Eye (tissue), 1 donor: Measurements from ENCODE around the gene PGA5.
A peak's percentile ranks its signal among the peaks of the same experiment; 100 is the strongest.
"Not testable (repeated sequence)": the region's sequence is repeated elsewhere in the genome, so short reads cannot be mapped to it uniquely, and the experiment has no call there.

Experiments used
- DNase-seq: peaks from one replicate; pipeline ENCODE4 v3.0.0-alpha.2; 2015

PGA5 gene

DNA sequence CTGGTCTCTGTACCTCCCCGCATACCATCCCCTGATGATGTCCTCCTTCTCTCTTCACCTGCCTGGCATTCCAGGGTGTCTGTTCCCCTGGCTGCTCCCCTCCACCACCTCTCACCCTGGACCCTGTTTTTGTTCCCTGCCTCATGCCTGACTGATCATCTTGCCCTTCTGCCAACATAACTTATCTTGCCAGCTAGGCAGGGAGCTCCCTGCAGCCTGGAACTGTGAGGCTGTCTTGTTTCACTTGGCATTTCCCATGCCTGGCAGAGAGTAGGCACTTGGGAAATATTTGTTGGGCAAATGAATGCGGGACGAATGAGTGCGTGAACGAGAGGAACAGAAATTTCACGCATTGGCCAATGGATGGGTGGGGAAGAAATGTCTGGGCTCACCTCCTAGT, 11.5 kb upstream of the PGA5 start:
- not testable (repeated sequence) for DNase-seq

DNA sequence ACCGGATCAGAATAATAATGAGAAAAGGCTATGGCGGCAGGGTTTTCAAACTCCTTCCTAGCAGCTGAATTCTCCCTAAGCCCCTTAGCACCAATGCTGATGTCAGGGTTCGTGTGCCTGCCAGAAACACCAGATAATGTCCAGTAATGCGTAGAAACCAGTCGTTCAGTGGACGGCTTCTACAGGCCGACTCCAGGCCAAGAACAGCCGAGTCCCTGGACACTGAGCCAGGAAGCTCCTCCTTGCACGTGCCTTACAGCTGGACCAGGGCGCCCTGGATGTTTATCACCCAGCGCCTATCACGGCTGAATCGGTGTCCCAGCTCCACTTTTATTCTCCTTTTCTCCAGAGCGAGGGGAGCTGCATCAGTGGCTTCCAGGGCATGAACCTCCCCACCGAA, 9.9 kb upstream of the PGA5 start:
- DNase-seq = not testable (repeated sequence)

GRCh38 chr11:61231585-61231984, 9.4 kb upstream of the PGA5 start:
- not testable (repeated sequence) for DNase-seq

- DNase-seq = not testable (repeated sequence)
These were observed 8.3 kb upstream of the PGA5 start for GRCh38 chr11:61232548-61233145.

DNA sequence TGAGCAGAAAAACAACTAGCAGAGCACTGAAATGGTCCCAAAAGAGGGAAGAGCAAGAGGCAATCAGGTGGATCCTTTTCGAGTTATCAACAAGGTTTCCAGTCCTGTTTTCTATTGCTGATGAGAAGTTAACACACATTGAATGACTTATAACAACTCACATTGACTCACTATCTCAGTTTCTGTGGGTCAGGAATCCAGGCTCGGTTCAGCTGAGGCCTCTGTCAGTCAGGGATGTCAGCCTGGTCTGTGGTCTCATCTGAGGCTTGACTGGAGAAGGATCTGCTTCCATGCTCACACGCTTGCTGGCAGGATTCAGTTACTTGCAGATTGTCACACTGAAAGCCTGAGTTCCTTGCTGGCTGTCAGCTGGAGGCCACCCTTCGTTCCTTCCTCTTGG, 3.8 kb upstream of the PGA5 start:
- not testable (repeated sequence) for DNase-seq

DNA sequence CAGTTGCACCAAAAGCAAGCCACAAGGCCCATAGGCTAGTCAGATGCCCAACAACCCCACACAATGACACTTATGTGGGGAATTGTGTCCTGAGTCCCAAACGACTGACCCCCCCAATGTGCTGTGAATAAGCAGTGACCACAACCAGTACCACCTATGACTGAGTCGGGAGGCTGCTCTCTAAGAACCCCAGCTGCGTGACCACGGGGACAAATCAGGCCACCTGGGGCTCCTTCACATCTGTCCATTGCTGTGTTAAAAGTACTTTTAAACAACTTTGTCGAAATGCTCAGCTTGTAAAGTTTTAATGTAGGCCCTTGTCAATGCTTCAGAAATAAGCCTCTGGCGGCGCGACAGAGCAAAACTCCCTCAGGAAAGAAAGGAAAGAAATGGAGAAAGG, 687 bp upstream of the PGA5 start:
- DNase-seq = not testable (repeated sequence)

DNA sequence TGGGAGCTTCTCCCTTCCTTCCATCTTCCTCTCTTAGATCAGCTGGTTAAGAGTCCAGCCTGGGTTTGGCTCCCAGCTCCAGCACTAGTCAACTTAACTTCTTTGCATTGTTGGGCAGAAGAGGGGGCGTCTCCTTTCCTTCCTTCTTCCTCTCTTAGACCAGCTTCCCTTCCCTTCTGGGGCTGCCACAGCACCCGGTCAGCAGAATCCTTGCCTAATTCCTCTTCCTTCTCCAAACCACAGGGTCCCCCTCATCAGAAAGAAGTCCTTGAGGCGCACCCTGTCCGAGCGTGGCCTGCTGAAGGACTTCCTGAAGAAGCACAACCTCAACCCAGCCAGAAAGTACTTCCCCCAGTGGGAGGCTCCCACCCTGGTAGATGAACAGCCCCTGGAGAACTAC, 551 bp downstream of the PGA5 start:
- not testable (repeated sequence) for DNase-seq

GRCh38 chr11:61245284-61245964, 4.4 kb downstream of the PGA5 start:
- not testable (repeated sequence) for DNase-seq

- DNase-seq = not testable (repeated sequence)
These were observed 7.1 kb downstream of the PGA5 start for GRCh38 chr11:61248071-61248470.

DNA sequence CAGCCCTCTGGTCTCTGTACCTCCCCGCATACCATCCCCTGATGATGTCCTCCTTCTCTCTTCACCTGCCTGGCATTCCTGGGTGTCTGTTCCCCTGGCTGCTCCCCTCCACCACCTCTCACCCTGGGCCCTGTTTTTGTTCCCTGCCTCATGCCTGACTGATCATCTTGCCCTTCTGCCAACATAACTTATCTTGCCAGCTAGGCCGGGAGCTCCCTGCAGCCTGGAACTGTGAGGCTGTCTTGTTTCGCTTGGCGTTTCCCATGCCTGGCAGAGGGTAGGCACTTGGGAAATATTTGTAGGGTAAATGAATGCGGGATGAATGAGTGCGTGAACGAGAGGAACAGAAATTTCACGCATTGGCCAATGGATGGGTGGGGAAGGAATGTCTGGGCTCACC, 8.2 kb downstream of the PGA5 start:
- DNase-seq = not testable (repeated sequence)

DNA sequence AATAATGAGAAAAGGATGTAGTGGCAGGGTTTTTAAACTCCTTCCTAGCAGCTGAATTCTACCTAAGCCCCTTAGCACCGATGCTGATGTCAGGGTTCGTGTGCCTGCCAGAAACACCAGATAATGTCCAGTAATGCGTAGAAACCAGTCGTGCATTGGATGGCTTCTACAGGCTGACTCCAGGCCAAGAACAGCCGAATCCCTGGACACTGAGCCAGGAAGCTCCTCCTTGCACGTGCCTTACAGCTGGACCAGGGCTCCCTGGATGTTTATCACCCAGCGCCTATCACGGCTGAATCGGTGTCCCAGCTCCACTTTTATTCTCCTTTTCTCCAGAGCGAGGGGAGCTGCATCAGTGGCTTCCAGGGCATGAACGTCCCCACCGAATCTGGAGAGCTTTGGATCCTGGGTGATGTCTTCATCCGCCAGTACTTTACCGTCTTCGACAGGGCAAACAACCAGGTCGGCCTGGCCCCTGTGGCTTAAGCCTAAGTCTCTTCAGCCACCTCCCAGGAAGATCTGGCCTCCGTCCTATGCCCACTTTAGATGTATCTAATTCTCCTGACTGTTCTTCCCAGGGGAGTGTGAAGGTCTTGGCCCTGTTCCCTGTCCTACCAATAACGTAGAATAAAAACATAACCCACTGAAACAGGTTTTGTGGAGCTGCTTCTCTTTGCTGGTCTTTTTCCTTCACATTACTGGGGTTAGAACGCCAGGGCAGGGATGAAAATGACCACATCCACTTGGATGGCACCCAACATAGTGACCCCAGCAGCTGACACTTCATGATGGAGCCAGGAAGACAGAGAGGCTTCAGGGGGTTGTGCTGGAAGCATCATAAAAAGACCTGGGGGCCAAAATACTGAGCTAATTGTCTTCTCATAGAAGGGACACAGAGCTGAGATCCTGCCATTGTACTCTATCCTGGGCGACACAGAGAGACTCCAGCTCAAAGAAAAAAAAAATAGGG, 10.1 kb downstream of the PGA5 start:
- not testable (repeated sequence) for DNase-seq

DNA sequence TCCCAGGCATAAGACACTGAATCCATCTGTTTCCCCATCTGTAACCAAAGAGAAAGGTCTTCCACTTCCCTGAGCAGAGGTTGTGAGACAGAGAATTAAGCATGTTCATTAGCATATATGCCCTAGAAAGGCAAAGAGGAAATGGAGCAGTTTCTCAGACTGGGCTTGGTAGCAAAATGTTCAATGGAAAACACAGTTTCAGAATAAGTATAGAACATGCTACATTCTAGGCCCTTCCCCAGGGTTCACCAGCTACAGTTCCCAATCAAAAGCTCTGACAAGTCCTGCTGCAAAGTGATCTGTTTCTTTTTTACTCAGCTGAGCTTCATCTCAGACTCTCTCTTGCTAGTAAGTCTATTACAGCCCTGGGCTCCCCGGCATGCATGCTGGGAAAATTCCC, 11.4 kb downstream of the PGA5 start:
- DNase-seq = not testable (repeated sequence)

- peak; percentile 48 for DNase-seq
These were observed 13.5 kb downstream of the PGA5 start for GRCh38 chr11:61254403-61255025.

DNA sequence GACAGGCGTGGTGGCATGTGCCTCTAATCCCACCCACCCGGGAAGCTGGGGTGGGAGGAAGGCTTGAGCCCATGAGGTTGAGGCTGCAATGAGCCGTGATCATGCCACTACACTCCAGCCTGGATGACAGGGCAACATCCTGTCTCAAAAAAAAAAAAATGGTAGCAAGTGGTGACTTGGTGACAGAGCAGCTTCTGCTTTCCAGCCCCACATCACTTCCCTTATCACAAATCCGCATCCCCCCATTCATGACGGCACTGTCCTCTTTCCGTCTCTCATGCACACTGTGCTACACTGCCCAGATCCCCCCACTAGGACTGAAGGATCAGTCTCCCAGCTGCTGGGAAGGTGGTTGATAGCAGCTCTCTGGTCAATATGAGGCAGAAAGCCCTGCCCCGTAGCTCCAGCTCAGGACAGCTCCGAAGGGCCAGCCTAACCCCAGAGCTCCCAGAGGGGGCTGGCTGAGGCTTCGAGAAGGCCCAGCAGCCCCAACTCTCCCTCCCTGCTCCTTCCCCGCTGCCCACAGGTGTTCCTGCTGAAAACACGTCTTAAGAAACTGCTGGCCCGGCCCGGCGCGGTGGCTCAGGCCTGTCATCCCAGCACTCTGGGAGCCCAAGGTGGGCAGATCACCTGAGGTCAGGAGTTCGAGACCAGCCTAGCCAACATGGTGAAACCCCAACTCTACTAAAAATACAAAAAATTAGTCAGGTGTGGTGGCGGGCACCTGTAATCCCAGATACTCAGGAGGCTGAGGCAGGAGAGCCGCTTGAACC, 15.9 kb downstream of the PGA5 start:
- DNase-seq = no peak

DNA sequence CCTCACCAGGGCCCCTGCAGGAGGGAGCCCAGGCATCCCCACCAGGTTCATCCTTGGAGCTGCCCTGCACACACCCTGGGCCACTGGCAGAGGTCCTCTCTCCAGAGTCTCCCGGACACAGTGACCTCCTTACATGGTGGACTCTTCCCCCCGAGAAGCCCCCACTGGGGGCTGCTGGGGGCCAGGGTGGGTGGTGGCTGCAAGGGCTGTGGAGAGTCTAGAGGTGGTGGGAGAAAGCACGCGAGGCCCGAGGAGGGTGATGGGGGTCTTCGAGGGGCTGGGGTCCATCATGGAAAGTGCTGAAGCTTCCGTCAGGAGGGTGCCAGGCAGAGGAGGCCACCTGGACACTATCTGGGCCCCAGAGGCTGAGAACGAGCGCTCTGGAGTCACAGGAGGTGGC, 17.6 kb downstream of the PGA5 start:
- no peak for DNase-seq

DNA sequence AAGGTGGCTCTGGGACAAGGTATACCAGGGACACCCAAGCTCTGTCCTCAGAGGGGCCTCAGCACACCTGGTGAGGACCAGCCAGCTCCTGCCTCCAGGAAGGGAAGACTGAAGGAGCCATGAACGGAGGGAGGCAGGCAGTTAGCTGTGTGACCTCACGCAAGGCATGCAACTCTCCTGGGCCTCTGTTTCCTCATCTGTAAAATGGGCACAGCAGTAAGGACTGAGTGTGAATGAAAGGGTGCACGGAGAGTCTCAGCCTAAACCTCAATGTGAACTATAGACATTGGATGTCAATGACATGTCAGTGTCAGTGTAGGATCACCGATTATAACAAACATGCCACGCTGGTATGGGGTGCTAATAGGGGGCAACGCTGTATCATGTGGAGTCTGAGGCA, 18.4 kb downstream of the PGA5 start:
- DNase-seq = no peak

- no peak for DNase-seq
These were observed 23.4 kb downstream of the PGA5 start for GRCh38 chr11:61264371-61264770.

- DNase-seq = no peak
These were observed 23.8 kb downstream of the PGA5 start for GRCh38 chr11:61264795-61265194.

DNA sequence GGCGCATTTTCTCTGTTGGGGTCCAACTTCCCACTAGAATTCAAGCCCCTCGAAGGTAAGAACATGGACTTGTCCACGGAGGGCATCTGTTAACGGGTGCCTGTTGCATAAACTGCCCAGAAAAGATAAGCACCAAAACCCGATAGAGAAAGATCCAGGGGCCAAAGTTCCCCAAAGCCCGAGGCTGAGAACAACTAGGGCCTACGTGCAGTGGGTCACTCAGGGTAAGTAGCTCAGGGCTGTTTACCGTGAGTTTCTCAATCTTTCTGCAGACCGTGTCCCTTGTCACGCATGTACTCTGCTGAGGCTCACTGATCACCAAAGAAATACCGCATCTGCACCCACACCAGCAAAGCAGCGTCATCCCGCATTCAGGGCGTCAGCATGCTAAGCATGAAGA, 24.4 kb downstream of the PGA5 start:
- no peak for DNase-seq

GRCh38 chr11:61266602-61267001, 25.6 kb downstream of the PGA5 start:
- no peak for DNase-seq

GRCh38 chr11:61267437-61267841, 26.5 kb downstream of the PGA5 start:
- no peak for DNase-seq

GRCh38 chr11:61268588-61269250, 27.7 kb downstream of the PGA5 start:
- no peak for DNase-seq
